ENCODE data around the gene ADGB. TPM values are rescaled to one million over a fixed set of nuclear protein-coding genes. Genes with fewer than 3 reads are reported as not detected.

Gene ADGB
- total and polyA plus RNA-seq, 2 donors from 2014 or later: not detected

GRCh38 chr6:146593986-146594385 is 4.8 kb upstream of the ADGB start:
- Histone ChIP-seq H3K4me1 (ENCODE audit: control insufficient read depth in 2 of 3, insufficient read depth in 2 of 3, low read depth in 1 of 3, low read length in 3 of 3) (peaks cover 0 to 1% (median 0%) of the 10 kb centered on the region in 3 donors), H3K36me3 (ENCODE audit: control insufficient read depth in 2 of 3, insufficient read depth in 3 of 3, low read length in 3 of 3) (no peaks in the 10 kb centered on the region), H3K27ac (ENCODE audit: low read depth in 2 of 2, low read length in 2 of 2) (no peak overlapping the region), H3K27me3 (ENCODE audit: control insufficient read depth, insufficient read depth, low read length) (no peaks in the 10 kb centered on the region), H3K9me3 (ENCODE audit: control insufficient read depth in 2 of 3, insufficient read depth in 1 of 3, low read length in 3 of 3) (no peaks in the 10 kb centered on the region), H3K4me3 (ENCODE audit: low read length in 3 of 3) (no peak overlapping the region), H3K9ac (ENCODE audit: low read length in 3 of 3) (no peak overlapping the region)
- FAIRE-seq (no peak), DNase-seq (no peak)
- no peak for TF ChIP-seq CTCF (IDR thresholded peaks at IDR 0.05; ENCODE audit: borderline replicate concordance, extremely low read depth, insufficient read depth)
- intact Hi-C loops (cut with DNase I): no loop called here

DNA sequence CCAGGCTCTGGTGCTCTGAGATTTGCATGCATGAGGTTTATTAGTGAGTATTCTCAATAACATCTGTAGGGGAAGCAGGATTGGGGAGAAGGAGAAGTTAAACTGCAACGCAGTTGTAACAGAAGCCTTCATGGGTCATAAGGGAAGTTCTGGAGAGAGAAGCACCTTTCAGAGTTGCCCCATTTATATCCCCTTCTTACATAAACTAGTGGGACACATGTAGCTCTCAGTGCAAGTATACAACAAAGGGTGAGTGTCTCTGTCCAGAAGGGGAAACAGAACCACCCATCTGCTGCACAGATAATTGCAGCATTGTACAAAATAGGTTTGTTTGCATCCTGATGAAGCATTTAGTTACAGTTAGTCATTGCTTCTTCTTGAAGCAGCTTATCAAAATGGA is 4.3 kb upstream of the ADGB start:
- intact Hi-C loops (cut with DNase I): no loop called here
- H3K4me3 ChIP-seq (ENCODE audit: low read length in 3 of 3): no peak overlapping the region
- TF ChIP-seq CTCF (IDR thresholded peaks at IDR 0.05; ENCODE audit: borderline replicate concordance, extremely low read depth, insufficient read depth): no peak
- no peak overlapping the region for H3K9ac ChIP-seq (ENCODE audit: low read length in 3 of 3)
- DNase-seq (no peak), FAIRE-seq (no peak)
- H3K27me3 ChIP-seq (ENCODE audit: control insufficient read depth, insufficient read depth, low read length): no peaks in the 10 kb centered on the region
- H3K36me3 ChIP-seq (ENCODE audit: control insufficient read depth in 2 of 3, insufficient read depth in 3 of 3, low read length in 3 of 3): no peaks in the 10 kb centered on the region
- peaks cover 0 to 3% (median 0%) of the 10 kb centered on the region in 3 donors for H3K4me1 ChIP-seq (ENCODE audit: control insufficient read depth in 2 of 3, insufficient read depth in 2 of 3, low read depth in 1 of 3, low read length in 3 of 3)
- H3K27ac ChIP-seq (ENCODE audit: low read depth in 2 of 2, low read length in 2 of 2): no peak overlapping the region
- H3K9me3 ChIP-seq (ENCODE audit: control insufficient read depth in 2 of 3, insufficient read depth in 1 of 3, low read length in 3 of 3): no peaks in the 10 kb centered on the region

DNA sequence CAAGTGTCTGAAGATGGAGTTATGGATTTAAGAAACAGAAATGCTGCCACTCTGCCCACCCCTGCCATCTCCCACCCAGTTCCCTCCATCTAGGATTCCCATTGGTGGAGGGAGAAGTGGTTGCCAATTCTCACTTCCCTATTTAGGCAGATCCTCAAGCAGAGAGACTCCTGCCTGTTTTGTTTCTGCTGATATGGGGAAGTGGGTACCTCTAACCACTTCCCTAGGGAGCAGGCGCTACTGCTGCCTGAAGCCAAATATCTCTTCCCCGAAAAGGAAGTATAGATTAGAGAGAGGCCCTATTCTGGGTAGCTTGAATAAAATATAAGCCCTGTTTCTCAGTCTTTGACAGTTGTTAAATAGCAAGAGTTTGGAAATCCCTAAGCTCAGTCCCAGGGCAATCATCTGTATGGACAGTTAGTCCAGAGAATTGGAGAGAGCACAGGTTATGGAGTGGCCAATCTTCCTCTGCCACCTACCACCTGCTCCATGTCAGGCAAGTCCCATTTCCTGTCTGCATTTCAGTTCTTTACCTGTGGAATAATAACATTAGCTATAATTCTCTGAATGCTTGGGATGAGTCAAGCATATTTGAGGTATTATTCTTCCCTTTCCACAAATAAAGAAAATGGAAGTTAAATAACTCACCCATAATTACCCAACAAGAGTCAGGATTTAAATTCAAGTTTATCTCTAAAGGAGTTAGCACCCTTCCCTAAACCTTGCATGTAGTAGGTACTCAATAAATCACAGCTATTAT is 2.6 kb upstream of the ADGB start:
- H3K9me3 ChIP-seq (ENCODE audit: control insufficient read depth in 2 of 3, insufficient read depth in 1 of 3, low read length in 3 of 3): no peaks in the 10 kb centered on the region
- intact Hi-C loops (cut with DNase I): no loop called here
- FAIRE-seq (no peak), DNase-seq (peak in 1 of 5 donors; percentile 4)
- no peaks in the 10 kb centered on the region for H3K36me3 ChIP-seq (ENCODE audit: control insufficient read depth in 2 of 3, insufficient read depth in 3 of 3, low read length in 3 of 3)
- H3K9ac ChIP-seq (ENCODE audit: low read length in 3 of 3): no peak overlapping the region
- no peak for TF ChIP-seq CTCF (IDR thresholded peaks at IDR 0.05; ENCODE audit: borderline replicate concordance, extremely low read depth, insufficient read depth)
- H3K4me1 ChIP-seq (ENCODE audit: control insufficient read depth in 2 of 3, insufficient read depth in 2 of 3, low read depth in 1 of 3, low read length in 3 of 3): peaks cover 0 to 3% (median 0%) of the 10 kb centered on the region in 3 donors
- H3K27ac ChIP-seq (ENCODE audit: low read depth in 2 of 2, low read length in 2 of 2): no peak overlapping the region
- no peak overlapping the region for H3K4me3 ChIP-seq (ENCODE audit: low read length in 3 of 3)
- H3K27me3 ChIP-seq (ENCODE audit: control insufficient read depth, insufficient read depth, low read length): no peaks in the 10 kb centered on the region

Measured in kidney (tissue), 14 donors.